LHCN-M2 (cell line): ENCODE measurements around the gene IFIT1B. TPM values are rescaled to one million over a fixed set of nuclear protein-coding genes. Genes with fewer than 3 reads are reported as not detected.

Experiments
- DNase-seq: peaks from one replicate; pipeline ENCODE4 v3.0.0-alpha.2; 2012; ENCODE audit warnings: low read depth
- total RNA-seq: library from RNA; depleted of rRNA; stranded (reverse); fragments of >200 nt; gene quantifications from 2 replicates; pipeline ENCODE4 v1.2.3, GENCODE V29; 2014

The IFIT1B gene
- total RNA-seq, 1 experiment from 2014 or later = not detected

GRCh38 chr10:89347701-89348457 lies 30.0 kb upstream of the IFIT1B start:
- DNase-seq = no peak

- no peak for DNase-seq
These were observed 29.4 kb upstream of the IFIT1B start for GRCh38 chr10:89348481-89348880.

GRCh38 chr10:89348975-89349374 lies 28.9 kb upstream of the IFIT1B start:
- DNase-seq = no peak

DNA sequence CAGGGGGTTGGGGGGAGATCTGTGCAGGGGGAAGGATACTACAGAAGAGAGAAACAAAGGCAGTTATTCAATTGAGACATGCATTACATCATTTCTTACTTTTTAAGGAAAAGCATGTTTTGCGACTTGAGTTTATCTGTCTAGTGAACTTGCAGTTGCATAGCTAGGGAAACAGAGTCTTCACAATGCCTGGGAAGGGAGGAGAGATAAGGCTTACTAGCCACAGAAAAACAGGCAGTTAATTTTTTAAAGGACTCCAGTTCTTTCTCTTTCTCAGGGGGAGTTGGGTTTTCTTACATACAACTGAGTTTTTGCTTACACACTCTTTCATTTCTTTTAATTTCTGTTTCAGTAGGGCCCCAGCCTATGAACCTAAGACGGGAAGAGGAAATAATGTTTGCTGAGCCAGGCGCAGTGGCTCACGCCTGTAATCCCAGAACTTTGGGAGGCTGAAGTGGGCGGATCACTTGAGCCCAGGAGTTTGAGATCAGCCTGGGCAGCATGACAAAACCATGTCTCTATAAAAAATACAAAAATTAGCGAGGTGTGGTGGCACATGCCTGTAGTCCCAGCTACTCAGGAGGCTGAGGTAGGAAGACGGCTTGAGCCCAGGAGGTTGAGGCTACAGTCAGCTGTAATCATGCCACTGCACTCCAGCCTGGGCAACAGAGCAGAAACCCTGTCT lies 27.1 kb upstream of the IFIT1B start:
- DNase-seq = peak; percentile 25

- no peak for DNase-seq
These were observed 26.5 kb upstream of the IFIT1B start for GRCh38 chr10:89351412-89351779.

- peak; percentile 98 for DNase-seq
These were observed 25.9 kb upstream of the IFIT1B start for GRCh38 chr10:89351780-89352597.

DNA sequence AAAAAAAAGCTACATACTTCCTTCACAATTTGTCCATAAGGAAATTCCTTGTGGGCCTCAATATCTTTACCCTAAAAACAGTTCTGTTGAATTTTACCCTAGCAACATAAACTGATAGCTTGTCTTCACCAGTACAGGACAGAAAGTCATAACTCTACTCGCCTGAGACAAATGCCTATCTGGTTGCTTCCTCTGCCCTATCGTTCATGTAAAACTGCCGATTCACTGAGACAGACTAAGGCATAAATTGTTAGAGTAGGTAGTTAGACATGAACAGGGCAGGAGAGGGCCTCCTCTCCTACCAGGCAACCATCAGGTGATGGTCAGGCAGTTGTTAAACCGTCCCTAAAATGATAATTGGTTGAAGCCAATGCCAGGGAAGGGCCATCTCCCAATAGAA lies 25.1 kb upstream of the IFIT1B start:
- DNase-seq = peak; percentile 26

DNA sequence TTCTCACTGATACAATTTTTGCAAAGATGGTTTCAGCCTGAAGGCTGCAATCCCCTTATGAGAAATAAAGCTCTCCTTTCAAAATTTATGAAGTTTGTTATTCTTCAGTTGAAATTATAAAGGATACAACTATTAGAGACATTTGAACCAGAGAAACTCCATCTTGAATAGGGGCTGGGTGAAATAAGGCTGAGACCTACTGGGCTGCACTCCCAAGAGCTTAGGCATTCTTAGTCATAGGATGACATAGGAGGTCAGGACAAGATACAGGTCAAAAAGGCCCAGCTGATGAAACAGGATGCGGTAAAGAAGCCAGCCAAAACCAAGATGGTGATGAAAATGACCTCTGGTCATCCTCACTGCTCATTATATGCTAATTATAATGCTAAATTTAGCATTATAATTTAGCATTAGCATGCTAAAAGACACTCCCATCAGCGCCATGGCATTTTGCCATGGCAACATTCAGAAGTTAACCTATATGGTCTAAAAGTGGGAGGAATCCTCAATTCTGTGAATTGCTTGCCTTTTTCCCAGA lies 22.4 kb upstream of the IFIT1B start:
- DNase-seq = peak; percentile 66

DNA sequence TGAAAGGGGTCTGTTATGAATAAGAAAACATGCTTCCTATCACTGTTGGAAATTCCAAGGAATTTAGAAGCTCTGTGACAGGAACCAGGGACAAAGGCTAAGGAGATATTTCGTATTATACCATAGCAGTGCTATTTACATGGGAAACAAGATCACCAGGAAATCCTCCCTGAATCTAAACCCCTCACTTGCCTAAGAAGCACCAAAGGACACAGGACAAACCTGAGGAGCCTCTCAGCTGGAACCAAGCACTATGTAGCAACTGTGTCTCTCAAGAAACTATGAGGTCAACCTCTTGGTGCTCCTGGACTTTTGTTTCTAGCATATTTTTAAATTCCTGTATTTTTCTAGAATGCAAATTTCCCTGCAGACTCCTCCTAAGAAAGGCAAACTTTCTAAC lies 20.8 kb upstream of the IFIT1B start:
- no peak for DNase-seq

DNA sequence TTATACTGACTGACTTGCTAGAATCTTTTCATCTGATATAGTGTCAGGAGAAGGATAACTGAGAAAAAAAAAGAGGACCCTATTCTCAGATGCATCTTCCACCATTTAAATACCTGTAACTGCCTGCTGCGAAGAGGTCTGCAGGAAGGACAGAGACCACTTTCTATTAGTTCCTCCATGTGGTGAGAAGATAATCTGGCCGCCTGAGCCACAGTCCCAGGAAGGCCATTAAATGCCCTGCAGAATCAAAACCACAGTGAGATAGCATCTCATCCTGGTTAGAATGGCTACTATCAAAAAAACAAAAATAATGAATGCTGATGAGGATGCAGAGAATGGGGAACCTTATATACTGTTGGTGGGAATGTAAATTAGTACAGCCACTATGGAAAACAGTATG lies 19.9 kb upstream of the IFIT1B start:
- no peak for DNase-seq

- DNase-seq = no peak
These were observed 17.7 kb upstream of the IFIT1B start for GRCh38 chr10:89360157-89360556.

DNA sequence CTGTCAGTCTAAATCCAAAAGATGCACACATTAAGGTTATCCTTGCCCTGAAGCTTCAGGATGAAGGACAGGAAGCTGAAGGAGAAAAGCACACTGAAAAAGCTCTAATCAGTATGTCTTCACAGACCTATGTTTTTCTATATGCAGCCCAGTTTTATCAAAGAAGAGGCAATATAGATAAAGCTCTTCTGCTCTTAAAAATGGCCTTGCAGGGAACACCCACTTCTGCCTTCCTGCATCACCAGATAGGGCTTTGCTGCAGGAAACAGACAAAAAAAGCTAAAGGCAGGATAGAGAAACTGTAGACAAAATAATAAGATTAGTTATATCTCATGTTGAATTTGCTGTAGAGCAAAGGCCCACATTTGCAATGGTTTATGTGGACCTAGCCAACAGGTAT lies 14.9 kb upstream of the IFIT1B start:
- DNase-seq = no peak

DNA sequence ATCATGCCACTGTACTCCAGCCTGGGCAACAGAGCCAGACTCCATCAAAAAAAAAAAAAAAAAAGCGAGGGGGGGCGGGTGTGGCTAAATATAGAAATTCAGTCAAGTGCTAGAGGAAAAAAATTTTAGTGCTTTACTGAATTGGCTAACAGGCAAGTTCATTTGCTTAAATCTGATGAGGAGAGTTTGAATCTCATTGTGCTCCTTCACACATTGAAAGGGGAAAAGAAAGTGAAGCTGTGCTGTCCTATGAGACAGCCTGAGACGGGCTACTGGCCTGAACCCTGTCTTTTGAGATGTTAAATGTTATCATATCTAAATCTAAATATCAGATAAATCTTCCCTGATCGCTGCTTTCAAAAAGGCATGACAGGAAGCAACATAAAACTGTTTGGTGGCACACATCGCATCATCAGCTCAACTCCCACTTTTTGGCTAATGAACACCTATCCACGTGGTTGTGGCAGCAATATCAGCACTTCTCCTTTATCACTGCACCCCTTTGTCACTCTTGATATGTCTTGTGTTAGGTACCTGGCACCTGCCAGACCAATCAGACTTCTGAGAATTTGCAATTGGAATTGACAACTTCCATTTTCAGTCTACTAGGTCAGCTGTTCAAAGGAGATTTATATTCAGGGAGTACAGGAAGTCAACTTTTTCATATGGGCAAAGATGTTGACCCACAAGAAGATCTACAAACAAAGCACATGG lies 14.0 kb upstream of the IFIT1B start:
- DNase-seq = no peak

- no peak for DNase-seq
These were observed 13.3 kb upstream of the IFIT1B start for GRCh38 chr10:89364531-89364930.

- DNase-seq = no peak
These were observed 10.3 kb upstream of the IFIT1B start for GRCh38 chr10:89367529-89367928.

GRCh38 chr10:89368129-89368528 lies 9.7 kb upstream of the IFIT1B start:
- DNase-seq = no peak

DNA sequence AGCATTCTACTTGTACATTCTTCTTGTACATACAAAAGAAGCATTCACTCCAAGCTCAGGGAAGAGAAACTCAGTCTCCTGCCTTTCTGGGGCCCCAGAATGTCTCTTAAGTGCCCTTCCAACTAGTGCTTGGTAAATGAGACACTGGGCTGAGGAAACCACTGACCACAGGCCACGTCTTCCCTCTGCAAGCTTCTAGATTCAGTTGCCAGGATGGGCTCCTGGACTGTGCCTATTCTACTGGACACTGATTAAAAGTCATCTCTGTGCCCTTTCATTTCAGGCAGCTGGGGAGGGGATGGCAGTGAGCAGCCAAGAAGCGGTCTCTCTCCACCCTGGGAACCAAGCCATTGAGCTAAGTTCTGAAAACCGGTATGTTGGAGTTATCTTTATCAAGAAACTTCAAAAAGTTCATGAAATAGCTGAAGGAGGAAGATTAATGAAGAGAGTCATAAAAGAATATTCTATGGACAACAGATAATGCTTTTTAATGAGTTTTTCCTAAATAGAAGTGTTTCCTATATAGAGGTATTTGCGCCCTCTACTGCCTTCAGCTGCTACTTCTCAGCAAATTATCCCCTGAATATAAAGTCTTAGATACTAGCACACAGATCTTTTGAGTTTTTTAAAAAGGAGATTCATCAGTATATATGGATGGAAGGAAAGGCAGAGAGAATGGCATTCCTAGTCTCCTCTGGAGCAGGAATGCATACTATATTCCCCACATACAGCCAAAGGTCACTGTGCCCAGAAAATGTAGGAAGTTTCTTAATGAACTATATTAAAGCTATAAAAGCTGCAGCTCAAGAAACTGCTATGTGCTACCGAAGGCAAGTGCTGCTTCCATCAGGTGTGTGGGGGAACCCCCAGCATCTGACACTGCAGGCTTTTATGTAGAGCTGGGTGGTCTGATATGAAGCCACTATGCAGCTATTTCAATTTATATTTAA lies 8.4 kb upstream of the IFIT1B start:
- DNase-seq = peak; percentile 61

- no peak for DNase-seq
These were observed 6.8 kb upstream of the IFIT1B start for GRCh38 chr10:89371079-89371478.

DNA sequence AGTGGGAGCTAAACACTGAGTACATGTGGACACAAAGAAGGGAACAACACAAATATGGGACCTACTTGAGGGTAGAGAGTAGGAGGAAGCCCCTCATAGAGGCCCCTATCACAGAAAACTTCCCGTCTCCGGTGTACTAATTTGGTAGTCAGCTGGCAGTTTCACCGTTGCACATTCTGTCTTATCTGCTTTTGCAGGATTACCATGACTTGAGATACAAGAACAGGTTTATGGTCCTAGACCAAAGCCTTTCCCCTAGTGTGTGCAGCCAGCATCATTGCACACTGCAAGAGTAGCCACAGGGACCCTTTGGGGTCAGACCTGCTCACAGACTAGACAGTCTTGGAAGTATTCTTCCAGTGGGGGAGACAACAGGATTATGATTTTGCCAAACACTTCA lies 5.9 kb upstream of the IFIT1B start:
- DNase-seq = no peak
